Measurements from ENCODE around the gene SEMA6C. TPM values are rescaled to one million over a fixed set of nuclear protein-coding genes. Genes with fewer than 3 reads are reported as not detected.

SEMA6C gene
- polyA plus RNA-seq, 3 donors: 29.8 to 34.5 (median 29.9) TPM

Other genes starting within 250 kb of the SEMA6C start
- 10 to 100 TPM; 75.3 to 91.8 (median 85.4) TPM for gene SETDB1, start 220.3 kb downstream of the SEMA6C start, polyA plus RNA-seq (ENCODE audit: insufficient read length in 3 of 3)
- gene CERS2, start 171.8 kb downstream of the SEMA6C start, polyA plus RNA-seq (ENCODE audit: insufficient read length in 3 of 3): 100 to 1,000 TPM; 296 to 301 (median 300) TPM
- 10 to 100 TPM; 14.3 to 18.9 (median 14.6) TPM for gene ANXA9, start 164.3 kb downstream of the SEMA6C start, polyA plus RNA-seq (ENCODE audit: insufficient read length in 3 of 3)
- gene MINDY1, start 139.7 kb downstream of the SEMA6C start, polyA plus RNA-seq (ENCODE audit: insufficient read length in 3 of 3): 10 to 100 TPM; 38.9 to 58.3 (median 39.3) TPM
- gene PRUNE1, start 138.2 kb downstream of the SEMA6C start, polyA plus RNA-seq (ENCODE audit: insufficient read length in 3 of 3): 10 to 100 TPM; 42.4 to 48.7 (median 42.8) TPM
- gene BNIPL, start 110.0 kb downstream of the SEMA6C start, polyA plus RNA-seq (ENCODE audit: insufficient read length in 3 of 3): 1 to 10 TPM; 1.6 to 3.6 (median 2.7) TPM
- 10 to 100 TPM in 2 of 3 donors, 1 to 10 TPM in 1; 9.1 to 14.0 (median 11.8) TPM for gene C1orf56, start 98.9 kb downstream of the SEMA6C start, polyA plus RNA-seq (ENCODE audit: insufficient read length in 3 of 3)
- gene CDC42SE1, start 87.0 kb downstream of the SEMA6C start, polyA plus RNA-seq (ENCODE audit: insufficient read length in 3 of 3): 10 to 100 TPM; 73.0 to 82.3 (median 75.4) TPM
- gene MLLT11, start 86.2 kb downstream of the SEMA6C start, polyA plus RNA-seq (ENCODE audit: insufficient read length in 3 of 3): 10 to 100 TPM; 22.6 to 26.7 (median 24.7) TPM
- 10 to 100 TPM; 10.5 to 15.8 (median 15.4) TPM for gene GABPB2, start 75.9 kb downstream of the SEMA6C start, polyA plus RNA-seq (ENCODE audit: insufficient read length in 3 of 3)
- gene TNFAIP8L2, start 10.0 kb upstream of the SEMA6C start, polyA plus RNA-seq (ENCODE audit: insufficient read length in 3 of 3): 1 to 10 TPM; 1.0 to 1.5 (median 1.3) TPM
- 10 to 100 TPM; 16.4 to 20.1 (median 19.0) TPM for gene LYSMD1, start 19.3 kb upstream of the SEMA6C start, polyA plus RNA-seq (ENCODE audit: insufficient read length in 3 of 3)
- gene SCNM1, start 19.5 kb upstream of the SEMA6C start, polyA plus RNA-seq (ENCODE audit: insufficient read length in 3 of 3): 10 to 100 TPM; 38.4 to 45.2 (median 40.1) TPM
- 1 to 10 TPM; 1.0 to 2.0 (median 1.4) TPM for gene TMOD4, start 29.4 kb upstream of the SEMA6C start, polyA plus RNA-seq (ENCODE audit: insufficient read length in 3 of 3)
- 10 to 100 TPM; 63.9 to 81.9 (median 68.9) TPM for gene VPS72, start 43.6 kb upstream of the SEMA6C start, polyA plus RNA-seq (ENCODE audit: insufficient read length in 3 of 3)
- gene PIP5K1A, start 51.9 kb upstream of the SEMA6C start, polyA plus RNA-seq (ENCODE audit: insufficient read length in 3 of 3): 10 to 100 TPM; 61.9 to 79.7 (median 73.5) TPM
- 100 to 1,000 TPM; 160 to 185 (median 174) TPM for gene PSMD4, start 108.1 kb upstream of the SEMA6C start, polyA plus RNA-seq (ENCODE audit: insufficient read length in 3 of 3)
- gene ZNF687, start 135.7 kb upstream of the SEMA6C start, polyA plus RNA-seq (ENCODE audit: insufficient read length in 3 of 3): 10 to 100 TPM; 20.4 to 27.1 (median 25.2) TPM
- gene PI4KB, start 180.8 kb upstream of the SEMA6C start, polyA plus RNA-seq (ENCODE audit: insufficient read length in 3 of 3): 10 to 100 TPM; 62.6 to 67.6 (median 65.7) TPM
- gene RFX5, start 200.6 kb upstream of the SEMA6C start, polyA plus RNA-seq (ENCODE audit: insufficient read length in 3 of 3): 10 to 100 TPM; 39.4 to 47.0 (median 45.2) TPM
- 10 to 100 TPM; 42.1 to 55.9 (median 52.7) TPM for gene SELENBP1, start 226.1 kb upstream of the SEMA6C start, polyA plus RNA-seq (ENCODE audit: insufficient read length in 3 of 3)

All from renal cortex interstitium (tissue), 3 donors.